Fibroblast of pulmonary artery (primary cell): ENCODE results near the gene ARHGAP6.

Experiments
- DNase-seq: peaks from one replicate; pipeline ENCODE4 v3.0.0-alpha.2; 2010; ENCODE audit warnings: low read depth
- H3K4me3 ChIP-seq: replicated peaks from 2 replicates; pipeline ENCODE4 v1.5.1; 2011; ENCODE audit warnings: low read depth, mild to moderate bottlenecking, control low read depth, low read length, moderate library complexity
- CTCF ChIP-seq: IDR thresholded peaks from 2 replicates; pipeline ENCODE4 v1.5.1; 2011; ENCODE audit warnings: mild to moderate bottlenecking, control low read depth, low read length, inconsistent platforms; ENCODE audit errors: missing control alignments

The ARHGAP6 gene

GRCh38 chrX:11464836-11465463 lies 200.8 kb downstream of the ARHGAP6 start:
- no peak overlapping the region for H3K4me3 ChIP-seq
- no peak for DNase-seq
- no peak for TF ChIP-seq CTCF

GRCh38 chrX:11464380-11464779 lies 201.3 kb downstream of the ARHGAP6 start:
- H3K4me3 ChIP-seq: no peak overlapping the region
- no peak for TF ChIP-seq CTCF
- no peak for DNase-seq

- H3K4me3 ChIP-seq: no peak overlapping the region
- no peak for TF ChIP-seq CTCF
- DNase-seq: no peak
Measured at GRCh38 chrX:11462648-11463047, 203.1 kb downstream of the ARHGAP6 start.

- no peak for DNase-seq
- no peak overlapping the region for H3K4me3 ChIP-seq
Measured at GRCh38 chrX:11462136-11462535, 203.6 kb downstream of the ARHGAP6 start.

GRCh38 chrX:11461201-11462001 lies 204.3 kb downstream of the ARHGAP6 start:
- peak; percentile 66 for DNase-seq
- TF ChIP-seq CTCF: no peak
- H3K4me3 ChIP-seq: no peak overlapping the region

More at GRCh38 chrX:11462136-11462535, 203.6 kb downstream of the ARHGAP6 start:
- no peak for TF ChIP-seq CTCF

GRCh38 chrX:11460347-11460746 lies 205.4 kb downstream of the ARHGAP6 start:
- H3K4me3 ChIP-seq: no peak overlapping the region
- DNase-seq: no peak
- peak; percentile 21 for TF ChIP-seq CTCF
